ENCODE data around the gene ADCYAP1R1.

ADCYAP1R1 gene

GRCh38 chr7:31101544-31101943 is 49.4 kb downstream of the ADCYAP1R1 start:
- no peaks in the 10 kb centered on the region for H3K4me1 ChIP-seq (ENCODE audit: low read depth, poor library complexity, severe bottlenecking)
- H3K79me2 ChIP-seq (ENCODE audit: insufficient read depth, low read depth): no peaks in the 10 kb centered on the region
- H4K20me1 ChIP-seq (ENCODE audit: insufficient read depth): no peaks in the 10 kb centered on the region
- H3K4me2 ChIP-seq: no peak overlapping the region
- no peak overlapping the region for H3K27ac ChIP-seq
- H3K4me3 ChIP-seq (IDR thresholded peaks at IDR 0.05; ENCODE audit: insufficient read depth, low read depth, low read length): no peak overlapping the region
- H3K9ac ChIP-seq: no peak overlapping the region
- TF ChIP-seq CTCF (conservative IDR thresholded peaks at IDR 0.05; ENCODE audit: low read depth, low read length): no peak
- H3K27me3 ChIP-seq (ENCODE audit: insufficient read depth, low read depth): no peaks in the 10 kb centered on the region
- no peak overlapping the region for H2AFZ ChIP-seq (ENCODE audit: low read depth)
- no peaks in the 10 kb centered on the region for H3K36me3 ChIP-seq (ENCODE audit: insufficient read depth)

GRCh38 chr7:31102151-31102972 is 50.3 kb downstream of the ADCYAP1R1 start:
- Histone ChIP-seq H2AFZ (ENCODE audit: low read depth) (no peak overlapping the region), H3K36me3 (ENCODE audit: insufficient read depth) (no peaks in the 10 kb centered on the region), H3K4me2 (no peak overlapping the region), H3K4me3 (IDR thresholded peaks at IDR 0.05; ENCODE audit: insufficient read depth, low read depth, low read length) (no peak overlapping the region), H3K27ac (no peak overlapping the region), H4K20me1 (ENCODE audit: insufficient read depth) (no peaks in the 10 kb centered on the region), H3K9ac (no peak overlapping the region), H3K4me1 (ENCODE audit: low read depth, poor library complexity, severe bottlenecking) (no peaks in the 10 kb centered on the region), H3K79me2 (ENCODE audit: insufficient read depth, low read depth) (no peaks in the 10 kb centered on the region), H3K27me3 (ENCODE audit: insufficient read depth, low read depth) (no peaks in the 10 kb centered on the region)
- TF ChIP-seq CTCF (conservative IDR thresholded peaks at IDR 0.05; ENCODE audit: low read depth, low read length): no peak

- Histone ChIP-seq H3K36me3 (ENCODE audit: insufficient read depth) (no peaks in the 10 kb centered on the region), H2AFZ (ENCODE audit: low read depth) (no peak overlapping the region), H3K9ac (no peak overlapping the region), H3K4me1 (ENCODE audit: low read depth, poor library complexity, severe bottlenecking) (no peaks in the 10 kb centered on the region), H4K20me1 (ENCODE audit: insufficient read depth) (no peaks in the 10 kb centered on the region), H3K4me3 (IDR thresholded peaks at IDR 0.05; ENCODE audit: insufficient read depth, low read depth, low read length) (no peak overlapping the region), H3K79me2 (ENCODE audit: insufficient read depth, low read depth) (no peaks in the 10 kb centered on the region), H3K4me2 (no peak overlapping the region), H3K27ac (no peak overlapping the region), H3K27me3 (ENCODE audit: insufficient read depth, low read depth) (no peaks in the 10 kb centered on the region)
- TF ChIP-seq CTCF (conservative IDR thresholded peaks at IDR 0.05; ENCODE audit: low read depth, low read length): no peak
Observed at GRCh38 chr7:31102973-31103850, 51.1 kb downstream of the ADCYAP1R1 start.

GRCh38 chr7:31104361-31105255 is 52.5 kb downstream of the ADCYAP1R1 start:
- H3K27ac ChIP-seq: no peak overlapping the region

More at GRCh38 chr7:31104361-31105255, 52.5 kb downstream of the ADCYAP1R1 start:
- no peak overlapping the region for H3K4me2 ChIP-seq
- H3K79me2 ChIP-seq (ENCODE audit: insufficient read depth, low read depth): no peaks in the 10 kb centered on the region
- no peak for TF ChIP-seq CTCF (conservative IDR thresholded peaks at IDR 0.05; ENCODE audit: low read depth, low read length)
- no peaks in the 10 kb centered on the region for H3K36me3 ChIP-seq (ENCODE audit: insufficient read depth)
- H3K27me3 ChIP-seq (ENCODE audit: insufficient read depth, low read depth): no peaks in the 10 kb centered on the region
- no peaks in the 10 kb centered on the region for H4K20me1 ChIP-seq (ENCODE audit: insufficient read depth)
- H3K4me1 ChIP-seq (ENCODE audit: low read depth, poor library complexity, severe bottlenecking): no peaks in the 10 kb centered on the region
- no peak overlapping the region for H2AFZ ChIP-seq (ENCODE audit: low read depth)
- no peak overlapping the region for H3K9ac ChIP-seq
- no peak overlapping the region for H3K4me3 ChIP-seq (IDR thresholded peaks at IDR 0.05; ENCODE audit: insufficient read depth, low read depth, low read length)
